ENCODE results near the gene TSPAN3.

Gene TSPAN3

DNA sequence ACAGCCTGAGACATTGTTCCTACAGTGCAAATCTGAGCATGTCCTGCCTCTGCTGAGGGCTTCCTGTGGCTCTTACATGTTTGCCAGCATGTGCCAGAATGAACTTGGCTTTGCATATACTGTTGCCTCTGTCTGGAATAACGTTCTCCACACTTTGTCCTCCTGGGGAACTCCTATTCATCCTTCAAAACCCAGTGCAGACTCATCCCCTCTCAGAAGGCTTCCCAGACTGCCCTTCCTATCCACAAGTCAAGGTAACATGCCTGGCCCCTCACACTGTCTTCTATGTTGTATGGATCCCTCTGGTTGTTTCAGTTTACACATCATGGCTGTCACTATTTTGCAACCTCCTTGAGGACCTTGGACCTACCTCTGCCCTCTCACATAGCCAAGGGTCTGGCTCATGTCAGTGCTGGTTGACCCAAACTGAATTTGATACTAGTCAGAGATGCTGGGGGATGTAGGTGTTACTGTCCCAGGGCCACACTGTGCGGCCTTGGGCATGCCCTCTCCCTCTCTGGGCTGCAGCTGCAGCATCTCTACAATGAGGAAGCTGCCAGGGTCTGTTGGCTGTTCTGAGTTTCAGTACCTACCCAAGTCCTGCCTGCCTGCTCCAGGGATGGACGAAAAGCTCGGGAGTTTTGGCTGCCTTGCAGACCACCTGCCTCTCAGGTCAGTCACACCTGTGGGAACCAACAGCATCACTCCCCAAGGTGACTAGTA is 29.0 kb upstream of the TSPAN3 start:
- DNase-seq (ENCODE audit: low read depth in 1 of 2, low spot score in 1 of 2), result no peak
- H3K27me3 ChIP-seq (ENCODE audit: insufficient read depth, poor library complexity, severe bottlenecking), result no peaks in the 10 kb centered on the region
- H3K27ac ChIP-seq (replicated peaks), result no peak overlapping the region
- TF ChIP-seq SPI1 (IDR thresholded peaks at IDR 0.05; ENCODE audit: borderline replicate concordance, low read depth) (no peak), GABPA (IDR thresholded peaks at IDR 0.05; ENCODE audit: low read depth) (no peak), POLR2AphosphoS5 (IDR thresholded peaks at IDR 0.05; ENCODE audit: low read depth) (no peak)
- TF ChIP-seq, protein P1, sequence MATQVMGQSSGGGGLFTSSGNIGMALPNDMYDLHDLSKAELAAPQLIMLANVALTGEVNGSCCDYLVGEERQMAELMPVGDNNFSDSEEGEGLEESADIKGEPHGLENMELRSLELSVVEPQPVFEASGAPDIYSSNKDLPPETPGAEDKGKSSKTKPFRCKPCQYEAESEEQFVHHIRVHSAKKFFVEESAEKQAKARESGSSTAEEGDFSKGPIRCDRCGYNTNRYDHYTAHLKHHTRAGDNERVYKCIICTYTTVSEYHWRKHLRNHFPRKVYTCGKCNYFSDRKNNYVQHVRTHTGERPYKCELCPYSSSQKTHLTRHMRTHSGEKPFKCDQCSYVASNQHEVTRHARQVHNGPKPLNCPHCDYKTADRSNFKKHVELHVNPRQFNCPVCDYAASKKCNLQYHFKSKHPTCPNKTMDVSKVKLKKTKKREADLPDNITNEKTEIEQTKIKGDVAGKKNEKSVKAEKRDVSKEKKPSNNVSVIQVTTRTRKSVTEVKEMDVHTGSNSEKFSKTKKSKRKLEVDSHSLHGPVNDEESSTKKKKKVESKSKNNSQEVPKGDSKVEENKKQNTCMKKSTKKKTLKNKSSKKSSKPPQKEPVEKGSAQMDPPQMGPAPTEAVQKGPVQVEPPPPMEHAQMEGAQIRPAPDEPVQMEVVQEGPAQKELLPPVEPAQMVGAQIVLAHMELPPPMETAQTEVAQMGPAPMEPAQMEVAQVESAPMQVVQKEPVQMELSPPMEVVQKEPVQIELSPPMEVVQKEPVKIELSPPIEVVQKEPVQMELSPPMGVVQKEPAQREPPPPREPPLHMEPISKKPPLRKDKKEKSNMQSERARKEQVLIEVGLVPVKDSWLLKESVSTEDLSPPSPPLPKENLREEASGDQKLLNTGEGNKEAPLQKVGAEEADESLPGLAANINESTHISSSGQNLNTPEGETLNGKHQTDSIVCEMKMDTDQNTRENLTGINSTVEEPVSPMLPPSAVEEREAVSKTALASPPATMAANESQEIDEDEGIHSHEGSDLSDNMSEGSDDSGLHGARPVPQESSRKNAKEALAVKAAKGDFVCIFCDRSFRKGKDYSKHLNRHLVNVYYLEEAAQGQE (IDR thresholded peaks at IDR 0.05; ENCODE audit: insufficient replicate concordance, low read depth), result no peak
- TF ChIP-seq, protein P2, sequence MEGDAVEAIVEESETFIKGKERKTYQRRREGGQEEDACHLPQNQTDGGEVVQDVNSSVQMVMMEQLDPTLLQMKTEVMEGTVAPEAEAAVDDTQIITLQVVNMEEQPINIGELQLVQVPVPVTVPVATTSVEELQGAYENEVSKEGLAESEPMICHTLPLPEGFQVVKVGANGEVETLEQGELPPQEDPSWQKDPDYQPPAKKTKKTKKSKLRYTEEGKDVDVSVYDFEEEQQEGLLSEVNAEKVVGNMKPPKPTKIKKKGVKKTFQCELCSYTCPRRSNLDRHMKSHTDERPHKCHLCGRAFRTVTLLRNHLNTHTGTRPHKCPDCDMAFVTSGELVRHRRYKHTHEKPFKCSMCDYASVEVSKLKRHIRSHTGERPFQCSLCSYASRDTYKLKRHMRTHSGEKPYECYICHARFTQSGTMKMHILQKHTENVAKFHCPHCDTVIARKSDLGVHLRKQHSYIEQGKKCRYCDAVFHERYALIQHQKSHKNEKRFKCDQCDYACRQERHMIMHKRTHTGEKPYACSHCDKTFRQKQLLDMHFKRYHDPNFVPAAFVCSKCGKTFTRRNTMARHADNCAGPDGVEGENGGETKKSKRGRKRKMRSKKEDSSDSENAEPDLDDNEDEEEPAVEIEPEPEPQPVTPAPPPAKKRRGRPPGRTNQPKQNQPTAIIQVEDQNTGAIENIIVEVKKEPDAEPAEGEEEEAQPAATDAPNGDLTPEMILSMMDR (IDR thresholded peaks at IDR 0.05; ENCODE audit: insufficient read depth, low read length), result no peak
- no peak overlapping the region for H3K4me3 ChIP-seq (replicated peaks; ENCODE audit: insufficient read depth, low read length)

DNA sequence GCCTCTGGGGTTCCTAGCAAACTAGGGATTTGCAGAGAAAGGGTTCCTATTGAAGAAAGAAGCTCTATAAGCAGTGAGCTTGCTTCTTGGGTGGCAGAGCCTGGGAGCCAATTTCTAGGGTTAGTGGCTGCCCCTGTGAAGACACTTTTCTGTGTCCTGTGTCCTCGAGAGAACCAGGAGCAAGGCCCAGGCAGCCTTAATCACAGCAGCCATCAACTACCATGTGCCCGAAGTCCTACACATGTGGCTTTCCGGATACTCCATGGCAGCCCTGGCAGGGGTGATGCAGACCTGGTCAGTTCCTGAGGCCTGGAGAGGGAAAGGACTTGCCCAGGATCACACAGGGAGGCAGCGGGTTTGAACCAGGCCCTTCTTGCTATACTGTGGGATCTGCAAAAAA is 27.7 kb upstream of the TSPAN3 start:
- Histone ChIP-seq H3K27me3 (ENCODE audit: insufficient read depth, poor library complexity, severe bottlenecking) (no peaks in the 10 kb centered on the region), H3K27ac (replicated peaks) (no peak overlapping the region), H3K4me3 (replicated peaks; ENCODE audit: insufficient read depth, low read length) (no peak overlapping the region)
- no peak for DNase-seq (ENCODE audit: low read depth in 1 of 2, low spot score in 1 of 2)
- TF ChIP-seq, protein P1 (IDR thresholded peaks at IDR 0.05; ENCODE audit: insufficient replicate concordance, low read depth), result no peak
- TF ChIP-seq, protein P2 (IDR thresholded peaks at IDR 0.05; ENCODE audit: insufficient read depth, low read length), result no peak
- no peak for TF ChIP-seq SPI1 (IDR thresholded peaks at IDR 0.05; ENCODE audit: borderline replicate concordance, low read depth)
- TF ChIP-seq GABPA (IDR thresholded peaks at IDR 0.05; ENCODE audit: low read depth), result no peak
- TF ChIP-seq POLR2AphosphoS5 (IDR thresholded peaks at IDR 0.05; ENCODE audit: low read depth), result no peak

DNA sequence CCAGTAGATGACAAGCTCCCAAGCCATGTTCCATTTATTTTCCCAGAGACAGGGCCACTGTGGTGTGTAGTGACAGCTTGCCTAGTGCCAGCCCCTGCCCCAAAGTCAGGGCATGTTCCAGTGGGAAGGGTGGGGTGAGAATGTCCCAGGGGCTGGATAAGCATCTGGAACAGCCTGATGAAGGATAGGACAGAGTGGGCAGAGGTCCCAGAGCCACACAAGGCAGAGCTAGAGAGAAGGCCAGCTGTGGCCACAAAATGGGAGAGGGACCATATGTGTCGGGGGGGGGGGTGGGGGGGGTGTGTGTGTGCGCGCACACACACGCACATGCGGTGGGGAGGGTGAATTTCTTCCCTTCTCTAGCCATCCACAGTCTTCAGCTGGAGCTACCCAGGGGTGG is 27.0 kb upstream of the TSPAN3 start:
- H3K27ac ChIP-seq (replicated peaks), result no peak overlapping the region
- no peak overlapping the region for H3K4me3 ChIP-seq (replicated peaks; ENCODE audit: insufficient read depth, low read length)
- H3K27me3 ChIP-seq (ENCODE audit: insufficient read depth, poor library complexity, severe bottlenecking), result no peaks in the 10 kb centered on the region
- no peak for DNase-seq (ENCODE audit: low read depth in 1 of 2, low spot score in 1 of 2)
- TF ChIP-seq GABPA (IDR thresholded peaks at IDR 0.05; ENCODE audit: low read depth), result no peak
- no peak for TF ChIP-seq SPI1 (IDR thresholded peaks at IDR 0.05; ENCODE audit: borderline replicate concordance, low read depth)
- TF ChIP-seq, protein P1 (IDR thresholded peaks at IDR 0.05; ENCODE audit: insufficient replicate concordance, low read depth), result no peak
- no peak for TF ChIP-seq POLR2AphosphoS5 (IDR thresholded peaks at IDR 0.05; ENCODE audit: low read depth)
- TF ChIP-seq, protein P2 (IDR thresholded peaks at IDR 0.05; ENCODE audit: insufficient read depth, low read length), result no peak
